ENCODE results near the gene TARS1. TPM values are rescaled to one million over a fixed set of nuclear protein-coding genes. Genes with fewer than 3 reads are reported as not detected.
A peak's percentile ranks its signal among the peaks of the same experiment; 100 is the strongest.

TARS1 gene
- total RNA-seq, 2 experiments from 2014 or later = 208 to 210 TPM

- ChIA-PET CTCF (interaction anchor here (1.3 to 1.6 kb wide), 4 partner anchors 10 to 13 kb away, joined by 3 to 5 read pairs (median 4); no protein-coding TSS in a partner anchor), POLR2A (no interaction called here)
- Mint-ChIP-seq H3K36me3 (ENCODE audit: low read depth) (peaks cover 58% of the 10 kb centered on the region), H3K4me1 (ENCODE audit: low read depth) (peaks cover 43% of the 10 kb centered on the region), H3K27me3 (no peaks in the 10 kb centered on the region), H3K27ac (no peak overlapping the region), H3K4me3 (no peak overlapping the region), H3K9me3 (no peaks in the 10 kb centered on the region)
- intact Hi-C loops (cut with micrococcal nuclease) = no loop called here
- ATAC-seq = no peak
- no peak for DNase-seq
- TF ChIP-seq CTCF (IDR thresholded peaks at IDR 0.05) = no peak
Observed at GRCh38 chr5:33448118-33448517, 7.4 kb downstream of the TARS1 start.

- Mint-ChIP-seq H3K36me3 (ENCODE audit: low read depth) (peaks cover 71% of the 10 kb centered on the region), H3K27ac (no peak overlapping the region), H3K4me3 (no peak overlapping the region), H3K9me3 (no peaks in the 10 kb centered on the region), H3K27me3 (no peaks in the 10 kb centered on the region), H3K4me1 (ENCODE audit: low read depth) (no peaks in the 10 kb centered on the region)
- DNase-seq (no peak), ATAC-seq (no peak)
- ChIA-PET CTCF (interaction anchor here (2.0 kb wide), 1 partner anchor 21 kb away, joined by 5 read pairs; no protein-coding TSS in a partner anchor), POLR2A (interaction anchor here (1.5 kb wide), 1 partner anchor 10 kb away, joined by 3 read pairs; no protein-coding TSS in a partner anchor)
- intact Hi-C loops (cut with micrococcal nuclease) = no loop called here
- TF ChIP-seq CTCF (IDR thresholded peaks at IDR 0.05) = no peak
Observed at GRCh38 chr5:33457126-33457525, 16.4 kb downstream of the TARS1 start.

GRCh38 chr5:33457817-33458216 is 17.1 kb downstream of the TARS1 start:
- Mint-ChIP-seq H3K36me3 (ENCODE audit: low read depth) (peaks cover 69% of the 10 kb centered on the region), H3K27me3 (no peaks in the 10 kb centered on the region), H3K4me3 (no peak overlapping the region), H3K4me1 (ENCODE audit: low read depth) (no peaks in the 10 kb centered on the region), H3K9me3 (no peaks in the 10 kb centered on the region), H3K27ac (no peak overlapping the region)
- ChIA-PET POLR2A (interaction anchor here (1.5 kb wide), 1 partner anchor 11 kb away, joined by 3 read pairs; no protein-coding TSS in a partner anchor), CTCF (interaction anchor here (1.2 to 2.0 kb wide), 2 partner anchors 9 to 22 kb away, joined by 5 read pairs; no protein-coding TSS in a partner anchor)
- ATAC-seq (no peak), DNase-seq (no peak)
- TF ChIP-seq CTCF (IDR thresholded peaks at IDR 0.05) = no peak
- intact Hi-C loops (cut with micrococcal nuclease) = no loop called here

- no peaks in the 10 kb centered on the region for H3K9me3 Mint-ChIP-seq
- intact Hi-C loops (cut with micrococcal nuclease) = no loop called here
- H3K36me3 Mint-ChIP-seq (ENCODE audit: low read depth) = peaks cover 65% of the 10 kb centered on the region
- ChIA-PET POLR2A (interaction anchor here (1.6 kb wide), 1 partner anchor 18 kb away, joined by 3 read pairs; no protein-coding TSS in a partner anchor), CTCF (interaction anchor here (1.3 kb wide), 1 partner anchor 9 kb away, joined by 3 read pairs; no protein-coding TSS in a partner anchor)
- peak overlapping the region; percentile 46 for H3K27ac Mint-ChIP-seq
- no peak for TF ChIP-seq CTCF (IDR thresholded peaks at IDR 0.05)
- H3K4me1 Mint-ChIP-seq (ENCODE audit: low read depth) = no peaks in the 10 kb centered on the region
- DNase-seq = no peak
- no peak for ATAC-seq
- no peaks in the 10 kb centered on the region for H3K27me3 Mint-ChIP-seq
- H3K4me3 Mint-ChIP-seq = no peak overlapping the region
Observed at GRCh38 chr5:33460210-33460609, 19.4 kb downstream of the TARS1 start.

GRCh38 chr5:33462456-33462855 is 21.7 kb downstream of the TARS1 start:
- H3K36me3 Mint-ChIP-seq (ENCODE audit: low read depth) = peaks cover 62% of the 10 kb centered on the region
- intact Hi-C loops (cut with micrococcal nuclease) = no loop called here
- DNase-seq = no peak
- ATAC-seq = no peak
- H3K27ac Mint-ChIP-seq = no peak overlapping the region
- ChIA-PET CTCF (no interaction called here), POLR2A (no interaction called here)
- no peaks in the 10 kb centered on the region for H3K9me3 Mint-ChIP-seq
- no peaks in the 10 kb centered on the region for H3K4me1 Mint-ChIP-seq (ENCODE audit: low read depth)
- TF ChIP-seq CTCF (IDR thresholded peaks at IDR 0.05) = no peak
- H3K4me3 Mint-ChIP-seq = no peak overlapping the region
- no peaks in the 10 kb centered on the region for H3K27me3 Mint-ChIP-seq

All from activated CD8-positive, alpha-beta T cell treated with anti-CD3 and anti-CD28 coated beads for 36 hours (primary cell).